Liver (tissue), 9 donors: ENCODE data around the gene PMFBP1. TPM values are rescaled to one million over a fixed set of nuclear protein-coding genes. Genes with fewer than 3 reads are reported as not detected.

Source experiments
- DNase-seq: peaks from one replicate; pipeline ENCODE4 v3.0.0-alpha.2; 2017; ENCODE audit warnings: low spot score
- H3K27ac ChIP-seq, 2 donors: one replicate each; pipeline ENCODE4 v1.7.0; 2013; ENCODE audit warnings: inconsistent platforms in 2 of 2, low read length in 2 of 2, control low read depth in 1 of 2, low read depth in 1 of 2, mild to moderate bottlenecking in 1 of 2
- H3K27me3 ChIP-seq, 4 donors: one replicate each; pipeline versions ENCODE4 v1.6.1 to v1.7.0; 2013; ENCODE audit warnings: low read length in 3 of 4, inconsistent platforms in 1 of 4, mild to moderate bottlenecking in 1 of 4, moderate library complexity in 1 of 4; ENCODE audit not compliant: control insufficient read depth in 4 of 4, insufficient read depth in 4 of 4
- H3K36me3 ChIP-seq, 4 donors: one replicate each; pipeline versions ENCODE4 v1.6.1 to v1.7.0; 2013; ENCODE audit warnings: low read length in 3 of 4, mild to moderate bottlenecking in 3 of 4, low read depth in 1 of 4, moderate library complexity in 1 of 4; ENCODE audit not compliant: control insufficient read depth in 4 of 4, insufficient read depth in 3 of 4
- H3K4me1 ChIP-seq, 4 donors: one replicate each; pipeline versions ENCODE4 v1.6.1 to v1.7.0; 2013; ENCODE audit warnings: low read length in 3 of 4, mild to moderate bottlenecking in 3 of 4, moderate library complexity in 1 of 4; ENCODE audit not compliant: control insufficient read depth in 4 of 4, insufficient read depth in 4 of 4
- H3K4me3 ChIP-seq, 3 donors: one replicate each; pipeline versions ENCODE4 v1.6.1 to v1.7.0; 2013; ENCODE audit warnings: low read length in 3 of 3, control low read depth in 1 of 3, low read depth in 1 of 3, mild to moderate bottlenecking in 1 of 3
- H3K9ac ChIP-seq, 2 donors: one replicate each; pipeline ENCODE4 v1.7.0; 2013; ENCODE audit warnings: low read length in 2 of 2, mild to moderate bottlenecking in 2 of 2, moderate library complexity in 2 of 2, control low read depth in 1 of 2, low read depth in 1 of 2
- H3K9me3 ChIP-seq, 4 donors: one replicate each; pipeline versions ENCODE4 v1.6.1 to v1.7.0; 2013; ENCODE audit warnings: low read length in 3 of 4; ENCODE audit not compliant: control insufficient read depth in 4 of 4
- EGR1 ChIP-seq, 2 donors: IDR thresholded peaks; 2 replicates each; pipeline ENCODE4 v1.6.1; 2016 to 2018; ENCODE audit warnings: antibody characterized with exemption in 2 of 2, low read depth in 2 of 2
- FOXA1 ChIP-seq: IDR thresholded peaks from 2 replicates; pipeline ENCODE4 v1.6.1; 2016; ENCODE audit warnings: antibody characterized with exemption
- FOXA2 ChIP-seq: IDR thresholded peaks from 2 replicates; pipeline ENCODE4 v1.6.1; 2016; ENCODE audit warnings: antibody characterized with exemption
- GABPA ChIP-seq, 2 donors: IDR thresholded peaks in 1 of 2; conservative IDR thresholded peaks in 1 of 2; 2 replicates each; pipeline ENCODE4 v1.6.1; 2016; ENCODE audit warnings: antibody characterized with exemption in 2 of 2, mild to moderate bottlenecking in 1 of 2, moderate library complexity in 1 of 2
- HNF4A ChIP-seq, 2 donors: conservative IDR thresholded peaks; 2 replicates each; pipeline ENCODE4 v1.6.1; 2016; ENCODE audit warnings: antibody characterized with exemption in 2 of 2, mild to moderate bottlenecking in 2 of 2
- HNF4G ChIP-seq: IDR thresholded peaks from 2 replicates; pipeline ENCODE4 v1.6.1; 2016; ENCODE audit warnings: antibody characterized with exemption
- JUND ChIP-seq, 2 donors: IDR thresholded peaks; 2 replicates each; pipeline ENCODE4 v1.6.1; 2016; ENCODE audit warnings: antibody characterized with exemption in 2 of 2
- NR2F2 ChIP-seq: IDR thresholded peaks from 2 replicates; pipeline ENCODE4 v1.6.1; 2016; ENCODE audit warnings: antibody characterized with exemption
- RAD21 ChIP-seq, 2 donors: IDR thresholded peaks; 2 replicates each; pipeline ENCODE4 v1.6.1; 2016; ENCODE audit warnings: antibody characterized with exemption in 2 of 2, mild to moderate bottlenecking in 2 of 2
- RXRA ChIP-seq, 2 donors: IDR thresholded peaks; 2 replicates each; pipeline ENCODE4 v1.6.1; 2017 to 2018; ENCODE audit warnings: antibody characterized with exemption in 2 of 2, mild to moderate bottlenecking in 1 of 2
- SP1 ChIP-seq: IDR thresholded peaks from 2 replicates; pipeline ENCODE4 v1.6.1; 2018; ENCODE audit warnings: antibody characterized with exemption, mild to moderate bottlenecking
- TAF1 ChIP-seq: conservative IDR thresholded peaks from 2 replicates; pipeline ENCODE4 v1.6.1; 2016; ENCODE audit warnings: antibody characterized with exemption, mild to moderate bottlenecking
- YY1 ChIP-seq: IDR thresholded peaks from 2 replicates; pipeline ENCODE4 v1.6.1; 2016; ENCODE audit warnings: antibody characterized with exemption, mild to moderate bottlenecking
- WGBS: extraction: QIAGEN DNeasy Blood & Tissue Kit; methylation state at CpG from one replicate; pipeline ENCODE4 v1.1.7; 2013; 5-methylcytosine and 5-hydroxymethylcytosine counted together
- polyA plus RNA-seq, 2 donors: library from polyadenylated mRNA; stranded (reverse) in 1 of 2; unstranded in 1 of 2; fragments of 200-250 nt in 1 of 2; fragments of >200 nt in 1 of 2; fragmentation: Nextera tagmentation in 1 of 2; extraction: Ambion mirVana in 1 of 2; gene quantifications; one replicate each; pipeline versions ENCODE4 v1.2.1 to v1.2.3, GENCODE V29; 2013 to 2015
- total RNA-seq, 2 donors: library from RNA; depleted of rRNA; stranded (reverse); fragments of >200 nt; gene quantifications; one replicate each; pipeline ENCODE4 v1.2.3, GENCODE V29; 2014
- TF ChIP-seq, protein P1 (sequence below): fragments of 150-350 bp; IDR thresholded peaks from 2 replicates; pipeline ENCODE4 v1.5.1; 2017; ENCODE audit warnings: improper control_type of control experiment, low read depth, low read length; ENCODE audit not compliant: missing input control
- TF ChIP-seq, protein P2 (sequence below): IDR thresholded peaks from 2 replicates; pipeline ENCODE4 v1.6.1; 2016; ENCODE audit warnings: antibody characterized with exemption
- TF ChIP-seq, protein P3 (sequence below): IDR thresholded peaks from 2 replicates; pipeline ENCODE4 v1.6.1; 2016; ENCODE audit warnings: antibody characterized with exemption
- TF ChIP-seq, protein P4 (sequence below): IDR thresholded peaks from 2 replicates; pipeline ENCODE4 v1.6.1; 2016; ENCODE audit warnings: antibody characterized with exemption
- TF ChIP-seq, protein P5 (sequence below): IDR thresholded peaks from 2 replicates; pipeline ENCODE4 v1.6.1; 2016; ENCODE audit warnings: antibody characterized with exemption, mild to moderate bottlenecking
- donor health status: healthy.
- donor health status: healthy.
- donor health status: healthy.
- donor health status: healthy.
- donor health status: healthy.

PMFBP1 gene
- total and polyA plus RNA-seq, 4 donors = 0.06 to 1.4 (median 0.29) TPM

DNA sequence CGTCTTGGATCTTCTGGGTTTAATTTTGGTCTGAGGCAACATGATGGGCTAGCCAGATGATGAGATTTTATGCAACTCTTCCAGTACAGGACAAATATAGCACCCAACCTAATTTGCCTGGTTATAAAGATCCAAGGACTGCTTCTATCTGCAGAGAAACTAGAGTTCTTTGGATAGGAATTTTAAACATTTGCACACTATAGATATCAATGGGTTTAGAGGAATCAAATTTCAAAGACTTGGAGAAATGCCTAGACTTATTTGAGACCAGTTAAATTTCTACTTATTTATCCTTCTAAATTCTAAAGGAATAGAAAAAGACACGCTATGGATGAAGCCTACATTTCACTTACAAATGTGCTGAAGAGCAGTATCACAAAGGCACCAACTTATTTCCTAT lies 12.6 kb downstream of the PMFBP1 start:
- Histone ChIP-seq H3K27ac (no peak overlapping the region), H3K27me3 (no peaks in the 10 kb centered on the region), H3K4me1 (no peaks in the 10 kb centered on the region), H3K9me3 (no peaks in the 10 kb centered on the region), H3K36me3 (no peaks in the 10 kb centered on the region), H3K4me3 (no peak overlapping the region), H3K9ac (no peak overlapping the region)
- TF ChIP-seq GABPA (IDR thresholded peaks at IDR 0.05 in 1 of 2, conservative IDR thresholded peaks at IDR 0.05 in 1 of 2) (no peak), FOXA1 (no peak), NR2F2 (no peak), SP1 (no peak), RXRA (IDR thresholded peaks at IDR 0.05) (no peak), HNF4A (conservative IDR thresholded peaks at IDR 0.05) (no peak), EGR1 (IDR thresholded peaks at IDR 0.05; ENCODE audit: low read depth in 2 of 2) (no peak), YY1 (no peak), HNF4G (no peak), FOXA2 (no peak), RAD21 (IDR thresholded peaks at IDR 0.05) (no peak), TAF1 (no peak), JUND (IDR thresholded peaks at IDR 0.05) (no peak)
- TF ChIP-seq, protein P1, sequence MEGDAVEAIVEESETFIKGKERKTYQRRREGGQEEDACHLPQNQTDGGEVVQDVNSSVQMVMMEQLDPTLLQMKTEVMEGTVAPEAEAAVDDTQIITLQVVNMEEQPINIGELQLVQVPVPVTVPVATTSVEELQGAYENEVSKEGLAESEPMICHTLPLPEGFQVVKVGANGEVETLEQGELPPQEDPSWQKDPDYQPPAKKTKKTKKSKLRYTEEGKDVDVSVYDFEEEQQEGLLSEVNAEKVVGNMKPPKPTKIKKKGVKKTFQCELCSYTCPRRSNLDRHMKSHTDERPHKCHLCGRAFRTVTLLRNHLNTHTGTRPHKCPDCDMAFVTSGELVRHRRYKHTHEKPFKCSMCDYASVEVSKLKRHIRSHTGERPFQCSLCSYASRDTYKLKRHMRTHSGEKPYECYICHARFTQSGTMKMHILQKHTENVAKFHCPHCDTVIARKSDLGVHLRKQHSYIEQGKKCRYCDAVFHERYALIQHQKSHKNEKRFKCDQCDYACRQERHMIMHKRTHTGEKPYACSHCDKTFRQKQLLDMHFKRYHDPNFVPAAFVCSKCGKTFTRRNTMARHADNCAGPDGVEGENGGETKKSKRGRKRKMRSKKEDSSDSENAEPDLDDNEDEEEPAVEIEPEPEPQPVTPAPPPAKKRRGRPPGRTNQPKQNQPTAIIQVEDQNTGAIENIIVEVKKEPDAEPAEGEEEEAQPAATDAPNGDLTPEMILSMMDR = no peak
- TF ChIP-seq, protein P2, sequence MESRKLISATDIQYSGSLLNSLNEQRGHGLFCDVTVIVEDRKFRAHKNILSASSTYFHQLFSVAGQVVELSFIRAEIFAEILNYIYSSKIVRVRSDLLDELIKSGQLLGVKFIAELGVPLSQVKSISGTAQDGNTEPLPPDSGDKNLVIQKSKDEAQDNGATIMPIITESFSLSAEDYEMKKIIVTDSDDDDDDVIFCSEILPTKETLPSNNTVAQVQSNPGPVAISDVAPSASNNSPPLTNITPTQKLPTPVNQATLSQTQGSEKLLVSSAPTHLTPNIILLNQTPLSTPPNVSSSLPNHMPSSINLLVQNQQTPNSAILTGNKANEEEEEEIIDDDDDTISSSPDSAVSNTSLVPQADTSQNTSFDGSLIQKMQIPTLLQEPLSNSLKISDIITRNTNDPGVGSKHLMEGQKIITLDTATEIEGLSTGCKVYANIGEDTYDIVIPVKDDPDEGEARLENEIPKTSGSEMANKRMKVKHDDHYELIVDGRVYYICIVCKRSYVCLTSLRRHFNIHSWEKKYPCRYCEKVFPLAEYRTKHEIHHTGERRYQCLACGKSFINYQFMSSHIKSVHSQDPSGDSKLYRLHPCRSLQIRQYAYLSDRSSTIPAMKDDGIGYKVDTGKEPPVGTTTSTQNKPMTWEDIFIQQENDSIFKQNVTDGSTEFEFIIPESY = no peak
- TF ChIP-seq, protein P3, sequence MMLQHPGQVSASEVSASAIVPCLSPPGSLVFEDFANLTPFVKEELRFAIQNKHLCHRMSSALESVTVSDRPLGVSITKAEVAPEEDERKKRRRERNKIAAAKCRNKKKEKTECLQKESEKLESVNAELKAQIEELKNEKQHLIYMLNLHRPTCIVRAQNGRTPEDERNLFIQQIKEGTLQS = no peak
- TF ChIP-seq, protein P4, sequence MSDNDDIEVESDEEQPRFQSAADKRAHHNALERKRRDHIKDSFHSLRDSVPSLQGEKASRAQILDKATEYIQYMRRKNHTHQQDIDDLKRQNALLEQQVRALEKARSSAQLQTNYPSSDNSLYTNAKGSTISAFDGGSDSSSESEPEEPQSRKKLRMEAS = no peak
- TF ChIP-seq, protein P5, sequence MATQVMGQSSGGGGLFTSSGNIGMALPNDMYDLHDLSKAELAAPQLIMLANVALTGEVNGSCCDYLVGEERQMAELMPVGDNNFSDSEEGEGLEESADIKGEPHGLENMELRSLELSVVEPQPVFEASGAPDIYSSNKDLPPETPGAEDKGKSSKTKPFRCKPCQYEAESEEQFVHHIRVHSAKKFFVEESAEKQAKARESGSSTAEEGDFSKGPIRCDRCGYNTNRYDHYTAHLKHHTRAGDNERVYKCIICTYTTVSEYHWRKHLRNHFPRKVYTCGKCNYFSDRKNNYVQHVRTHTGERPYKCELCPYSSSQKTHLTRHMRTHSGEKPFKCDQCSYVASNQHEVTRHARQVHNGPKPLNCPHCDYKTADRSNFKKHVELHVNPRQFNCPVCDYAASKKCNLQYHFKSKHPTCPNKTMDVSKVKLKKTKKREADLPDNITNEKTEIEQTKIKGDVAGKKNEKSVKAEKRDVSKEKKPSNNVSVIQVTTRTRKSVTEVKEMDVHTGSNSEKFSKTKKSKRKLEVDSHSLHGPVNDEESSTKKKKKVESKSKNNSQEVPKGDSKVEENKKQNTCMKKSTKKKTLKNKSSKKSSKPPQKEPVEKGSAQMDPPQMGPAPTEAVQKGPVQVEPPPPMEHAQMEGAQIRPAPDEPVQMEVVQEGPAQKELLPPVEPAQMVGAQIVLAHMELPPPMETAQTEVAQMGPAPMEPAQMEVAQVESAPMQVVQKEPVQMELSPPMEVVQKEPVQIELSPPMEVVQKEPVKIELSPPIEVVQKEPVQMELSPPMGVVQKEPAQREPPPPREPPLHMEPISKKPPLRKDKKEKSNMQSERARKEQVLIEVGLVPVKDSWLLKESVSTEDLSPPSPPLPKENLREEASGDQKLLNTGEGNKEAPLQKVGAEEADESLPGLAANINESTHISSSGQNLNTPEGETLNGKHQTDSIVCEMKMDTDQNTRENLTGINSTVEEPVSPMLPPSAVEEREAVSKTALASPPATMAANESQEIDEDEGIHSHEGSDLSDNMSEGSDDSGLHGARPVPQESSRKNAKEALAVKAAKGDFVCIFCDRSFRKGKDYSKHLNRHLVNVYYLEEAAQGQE = no peak
- DNase-seq = no peak
- 64% methylated on average over 2 of the region's 2 CpGs for WGBS
